SK-N-SH treated with all-trans-retinoic acid at 6 μM for 48 hours (cell line): ENCODE results near the gene PARP16.
"Not testable (repeated sequence)": the region's sequence is repeated elsewhere in the genome, so short reads cannot be mapped to it uniquely, and the experiment has no call there.

Experiments
- ATAC-seq: fragments of 200-7000 bp; cut with Tn5 transposase; 3 replicates; pipeline ENCODE4 v1.9.1; 2020; ENCODE audit warnings: mild to moderate bottlenecking, moderate library complexity
- ARNTL ChIP-seq: fragments of 450-650 bp; formaldehyde crosslinking; IDR thresholded peaks from 2 replicates; pipeline ENCODE4 v1.5.0; 2020; ENCODE audit warnings: low read depth, mild to moderate bottlenecking, moderate library complexity, borderline replicate concordance
- BACH2 ChIP-seq: fragments of 250-450 bp; sonication (Bioruptor Pico); IDR thresholded peaks from 2 replicates; pipeline ENCODE4 v1.9.0; 2021; ENCODE audit warnings: mild to moderate bottlenecking, borderline replicate concordance
- ESRRG ChIP-seq: fragments of 250-450 bp; sonication (Bioruptor Pico); IDR thresholded peaks from 2 replicates; pipeline ENCODE4 v1.6.1; 2021; ENCODE audit warnings: mild to moderate bottlenecking
- GLIS3 ChIP-seq: fragments of 250-450 bp; sonication (Bioruptor Pico); IDR thresholded peaks from 2 replicates; pipeline ENCODE4 v1.5.0; 2020; ENCODE audit warnings: mild to moderate bottlenecking, moderate library complexity
- OSR1 ChIP-seq: fragments of 250-450 bp; sonication (Bioruptor Pico); IDR thresholded peaks from 2 replicates; pipeline ENCODE4 v1.8.0; 2022; ENCODE audit warnings: moderate library complexity, mild to moderate bottlenecking, inconsistent platforms
- PATZ1 ChIP-seq: fragments of 250-450 bp; sonication (Bioruptor Pico); IDR thresholded peaks from 2 replicates; pipeline ENCODE4 v1.8.0; 2020; ENCODE audit warnings: mild to moderate bottlenecking, moderate library complexity, borderline replicate concordance
- PPARA ChIP-seq: fragments of 250-450 bp; sonication (Bioruptor Pico); IDR thresholded peaks from 2 replicates; pipeline ENCODE4 v1.5.0; 2020; ENCODE audit warnings: mild to moderate bottlenecking, borderline replicate concordance
- RARB ChIP-seq: fragments of 250-450 bp; sonication (Bioruptor Pico); IDR thresholded peaks from 2 replicates; pipeline ENCODE4 v1.8.0; 2021; ENCODE audit warnings: mild to moderate bottlenecking, moderate library complexity
- SNAI2 ChIP-seq: fragments of 250-450 bp; sonication (Bioruptor Pico); IDR thresholded peaks from 2 replicates; pipeline ENCODE4 v1.5.0; 2020; ENCODE audit warnings: mild to moderate bottlenecking, moderate library complexity
- TCF4 ChIP-seq: fragments of 250-450 bp; sonication (Bioruptor Pico); IDR thresholded peaks from 2 replicates; pipeline ENCODE4 v1.8.0; 2021; ENCODE audit warnings: mild to moderate bottlenecking, moderate library complexity, borderline replicate concordance
- TOX ChIP-seq: fragments of 250-450 bp; sonication (Bioruptor Pico); IDR thresholded peaks from 2 replicates; pipeline ENCODE4 v1.8.0; 2021; ENCODE audit warnings: mild to moderate bottlenecking, moderate library complexity, borderline replicate concordance
- ZFP3 ChIP-seq: fragments of 250-450 bp; sonication (Bioruptor Pico); IDR thresholded peaks from 2 replicates; pipeline ENCODE4 v1.5.0; 2020; ENCODE audit warnings: mild to moderate bottlenecking, moderate library complexity
- ZNF565 ChIP-seq: fragments of 450-650 bp; formaldehyde crosslinking; conservative IDR thresholded peaks from 2 replicates; pipeline ENCODE4 v1.5.0; 2020; ENCODE audit warnings: low read depth, mild to moderate bottlenecking, moderate library complexity
- ZNF70 ChIP-seq: fragments of 450-650 bp; formaldehyde crosslinking; IDR thresholded peaks from 2 replicates; pipeline ENCODE4 v1.5.0; 2020; ENCODE audit warnings: mild to moderate bottlenecking, moderate library complexity
- ZNF8 ChIP-seq: fragments of 450-650 bp; formaldehyde crosslinking; IDR thresholded peaks from 2 replicates; pipeline ENCODE4 v1.5.0; 2020; ENCODE audit warnings: mild to moderate bottlenecking, moderate library complexity
- TF ChIP-seq, protein P1 (sequence below): fragments of 250-450 bp; sonication (Bioruptor Pico); IDR thresholded peaks from 2 replicates; pipeline ENCODE4 v1.5.1; 2021; ENCODE audit warnings: mild to moderate bottlenecking, moderate library complexity
- TF ChIP-seq, protein P2 (sequence below): fragments of 250-450 bp; sonication (Bioruptor Pico); IDR thresholded peaks from 2 replicates; pipeline ENCODE4 v1.5.1; 2020; ENCODE audit warnings: low read depth, mild to moderate bottlenecking, moderate library complexity

Gene PARP16

GRCh38 chr15:65233696-65234095, 53.0 kb downstream of the PARP16 start:
- TF ChIP-seq TCF4 (CRISPR knock-in tag) (no peak), OSR1 (no peak), ZNF70 (no peak), SNAI2 (CRISPR knock-in tag) (no peak)
- ATAC-seq = no peak

DNA sequence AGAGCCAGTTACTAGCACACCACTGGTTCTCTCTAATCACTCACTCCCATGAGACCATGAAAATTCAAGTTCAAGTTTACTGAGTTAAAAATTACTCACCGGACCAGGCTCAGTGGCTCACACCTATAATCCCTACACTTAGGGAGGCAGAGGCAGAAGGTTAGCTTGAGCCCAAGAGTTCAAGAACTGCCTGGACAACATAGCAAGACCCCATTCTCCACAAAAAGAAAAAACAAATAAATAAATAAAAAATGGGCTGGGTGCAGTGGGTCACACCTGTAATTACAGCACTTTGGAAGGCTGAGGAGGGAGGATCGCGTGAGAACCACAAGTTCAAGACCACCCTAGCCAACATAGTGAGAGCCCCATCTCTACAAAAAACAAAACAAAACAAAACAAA, 54.2 kb downstream of the PARP16 start:
- no peak for ATAC-seq
- TF ChIP-seq, protein P1, sequence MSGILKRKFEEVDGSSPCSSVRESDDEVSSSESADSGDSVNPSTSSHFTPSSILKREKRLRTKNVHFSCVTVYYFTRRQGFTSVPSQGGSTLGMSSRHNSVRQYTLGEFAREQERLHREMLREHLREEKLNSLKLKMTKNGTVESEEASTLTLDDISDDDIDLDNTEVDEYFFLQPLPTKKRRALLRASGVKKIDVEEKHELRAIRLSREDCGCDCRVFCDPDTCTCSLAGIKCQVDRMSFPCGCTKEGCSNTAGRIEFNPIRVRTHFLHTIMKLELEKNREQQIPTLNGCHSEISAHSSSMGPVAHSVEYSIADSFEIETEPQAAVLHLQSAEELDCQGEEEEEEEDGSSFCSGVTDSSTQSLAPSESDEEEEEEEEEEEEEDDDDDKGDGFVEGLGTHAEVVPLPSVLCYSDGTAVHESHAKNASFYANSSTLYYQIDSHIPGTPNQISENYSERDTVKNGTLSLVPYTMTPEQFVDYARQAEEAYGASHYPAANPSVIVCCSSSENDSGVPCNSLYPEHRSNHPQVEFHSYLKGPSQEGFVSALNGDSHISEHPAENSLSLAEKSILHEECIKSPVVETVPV (CRISPR knock-in tag) = no peak
- TF ChIP-seq ARNTL (no peak), ZNF8 (no peak), SNAI2 (CRISPR knock-in tag) (no peak)

- TF ChIP-seq, protein P1 (CRISPR knock-in tag) = no peak
- TF ChIP-seq GLIS3 (CRISPR knock-in tag) = no peak
- TF ChIP-seq TOX (CRISPR knock-in tag) = no peak
- TF ChIP-seq TCF4 (CRISPR knock-in tag) = no peak
- no peak for TF ChIP-seq BACH2 (CRISPR knock-in tag)
- TF ChIP-seq OSR1 = no peak
- TF ChIP-seq RARB (CRISPR knock-in tag) = no peak
- TF ChIP-seq, protein P2, sequence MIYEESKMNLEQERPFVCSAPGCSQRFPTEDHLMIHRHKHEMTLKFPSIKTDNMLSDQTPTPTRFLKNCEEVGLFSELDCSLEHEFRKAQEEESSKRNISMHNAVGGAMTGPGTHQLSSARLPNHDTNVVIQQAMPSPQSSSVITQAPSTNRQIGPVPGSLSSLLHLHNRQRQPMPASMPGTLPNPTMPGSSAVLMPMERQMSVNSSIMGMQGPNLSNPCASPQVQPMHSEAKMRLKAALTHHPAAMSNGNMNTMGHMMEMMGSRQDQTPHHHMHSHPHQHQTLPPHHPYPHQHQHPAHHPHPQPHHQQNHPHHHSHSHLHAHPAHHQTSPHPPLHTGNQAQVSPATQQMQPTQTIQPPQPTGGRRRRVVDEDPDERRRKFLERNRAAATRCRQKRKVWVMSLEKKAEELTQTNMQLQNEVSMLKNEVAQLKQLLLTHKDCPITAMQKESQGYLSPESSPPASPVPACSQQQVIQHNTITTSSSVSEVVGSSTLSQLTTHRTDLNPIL (CRISPR knock-in tag) = no peak
- TF ChIP-seq PATZ1 (CRISPR knock-in tag) = no peak
- no peak for ATAC-seq
Measured at GRCh38 chr15:65231306-65231705, 55.4 kb downstream of the PARP16 start.

DNA sequence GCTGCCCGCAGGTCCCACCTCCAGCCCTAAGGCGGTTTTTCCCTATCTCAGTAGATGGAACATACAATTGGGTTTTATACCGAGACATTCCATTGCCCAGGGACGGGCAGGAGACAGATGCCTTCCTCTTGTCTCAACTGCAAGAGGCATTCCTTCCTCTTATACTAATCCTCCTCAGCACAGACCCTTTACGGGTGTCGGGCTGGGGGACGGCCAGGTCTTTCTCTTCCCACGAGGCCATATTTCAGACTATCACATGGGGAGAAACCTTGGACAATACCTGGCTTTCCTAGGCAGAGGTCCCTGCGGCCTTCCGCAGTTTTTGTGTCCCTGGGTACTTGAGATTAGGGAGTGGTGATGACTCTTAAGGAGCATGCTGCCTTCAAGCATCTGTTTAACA, 59.8 kb downstream of the PARP16 start:
- not testable (repeated sequence) for ATAC-seq

DNA sequence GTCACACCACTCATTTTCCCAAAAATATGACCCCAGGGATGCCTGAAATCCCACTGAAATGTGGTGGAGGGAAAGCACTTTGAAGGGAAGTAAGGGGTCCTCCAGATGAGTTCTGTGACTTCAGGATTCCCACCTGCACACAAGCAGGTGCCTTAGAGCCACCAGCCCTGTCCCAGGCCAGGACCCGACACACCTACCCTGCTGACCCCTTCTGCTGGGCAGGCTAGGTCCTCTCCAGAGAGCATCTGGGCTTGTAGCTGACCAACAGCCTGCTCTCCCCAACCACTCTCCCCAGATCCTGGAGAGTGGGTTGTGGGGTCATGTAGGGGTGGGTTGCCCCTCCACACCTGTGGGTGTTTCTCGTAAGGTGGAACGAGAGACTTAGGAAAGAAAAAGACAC, 60.5 kb downstream of the PARP16 start:
- no peak for ATAC-seq

DNA sequence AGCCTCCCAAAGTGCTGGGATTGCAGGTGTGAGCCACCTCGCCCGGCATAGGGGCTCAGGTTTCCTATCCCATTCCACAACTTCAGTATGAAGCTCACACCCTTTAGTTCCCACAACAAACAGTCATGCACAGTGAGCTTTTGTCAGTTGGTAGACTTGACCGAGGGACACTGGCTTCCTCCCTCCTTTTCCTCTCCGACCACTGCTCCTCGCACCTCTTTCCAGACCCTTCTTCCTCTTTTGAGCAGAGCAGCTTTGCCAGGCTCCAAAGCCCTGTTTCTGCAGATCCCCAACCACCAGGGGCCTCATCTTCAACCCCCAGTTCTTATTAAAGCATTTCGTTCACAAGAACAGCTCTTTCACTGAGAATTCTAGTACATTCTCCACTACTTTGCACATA, 62.7 kb downstream of the PARP16 start:
- ATAC-seq = no peak

More for the DNA sequence above, 60.5 kb downstream of the PARP16 start:
- TF ChIP-seq BACH2 (CRISPR knock-in tag) (no peak), ZNF565 (CRISPR knock-in tag) (no peak), ZFP3 (CRISPR knock-in tag) (no peak), ESRRG (no peak), PPARA (no peak), TCF4 (CRISPR knock-in tag) (no peak)

More for the DNA sequence above, 62.7 kb downstream of the PARP16 start:
- TF ChIP-seq, protein P1 (CRISPR knock-in tag) = no peak
- no peak for TF ChIP-seq ZFP3 (CRISPR knock-in tag)
- TF ChIP-seq, all 23 proteins: peak for 0
